PC-3 (cell line): ENCODE data around the gene BCAR3. TPM values are rescaled to one million over a fixed set of nuclear protein-coding genes. Genes with fewer than 3 reads are reported as not detected.

Experiments used
- ATAC-seq: fragments of 200-7000 bp; cut with Tn5 transposase; 2 replicates; pipeline ENCODE4 v1.9.1; 2020; ENCODE audit warnings: mild to moderate bottlenecking, moderate library complexity
- BruUV-seq: library from RNA; stranded (reverse); fragments of 400-500 nt; replicated peaks from 2 replicates; lab custom pipeline; 2021; lab: Mats Ljungman, UMichigan
- CTCF ChIA-PET: fragments of 300-600 bp; sonication (Branson Sonifier 250); formaldehyde crosslinking; loops from one replicate; lab custom pipeline; 2022; ENCODE audit warnings: antibody characterized with exemption; lab: Charles Lee
- POLR2A ChIA-PET: fragments of 300-600 bp; sonication (Branson Sonifier 250); formaldehyde crosslinking; loops from one replicate; lab custom pipeline; 2022; ENCODE audit warnings: antibody characterized with exemption; ENCODE audit not compliant: unreplicated experiment; lab: Charles Lee
- DNase-seq: peaks from one replicate; pipeline ENCODE4 v3.0.0-alpha.2; 2015
- H2AFZ ChIP-seq: fragments of 300-600 bp; sonication (generic); 2 replicates; pipeline ENCODE4 v1.6.0; 2016; ENCODE audit warnings: antibody characterized with exemption, low read length
- H3F3A ChIP-seq: fragments of 300-600 bp; sonication (generic); one replicate; pipeline ENCODE4 v1.6.0; 2017; ENCODE audit warnings: antibody characterized with exemption, low read length, control low read depth, mild to moderate bottlenecking; ENCODE audit not compliant: unreplicated experiment
- H3K27ac ChIP-seq: fragments of 300-600 bp; sonication (generic); 2 replicates; pipeline ENCODE4 v1.5.1; 2016; ENCODE audit warnings: mild to moderate bottlenecking, low read length
- H3K27me3 ChIP-seq: fragments of 300-600 bp; sonication (generic); 2 replicates; pipeline ENCODE4 v1.6.1; 2016; ENCODE audit warnings: low read length, mixed read lengths
- H3K36me3 ChIP-seq: fragments of 300-600 bp; sonication (generic); 2 replicates; pipeline ENCODE4 v1.6.1; 2016; ENCODE audit warnings: low read depth, mixed run types, low read length, mixed read lengths
- H3K4me1 ChIP-seq: fragments of 300-600 bp; sonication (generic); 2 replicates; pipeline ENCODE4 v1.5.1; 2016; ENCODE audit warnings: low read length; ENCODE audit not compliant: insufficient read depth
- H3K4me2 ChIP-seq: fragments of 300-600 bp; sonication (generic); 2 replicates; pipeline ENCODE4 v1.6.0; 2016; ENCODE audit warnings: low read length
- H3K4me3 ChIP-seq: fragments of 300-600 bp; sonication (generic); 2 replicates; pipeline ENCODE4 v1.5.1; 2016; ENCODE audit warnings: mild to moderate bottlenecking, low read length, mixed read lengths
- H3K79me2 ChIP-seq: fragments of 300-600 bp; sonication (generic); 2 replicates; pipeline ENCODE4 v1.6.1; 2017; ENCODE audit warnings: low read length, mixed read lengths
- H3K9ac ChIP-seq: fragments of 300-600 bp; sonication (generic); 2 replicates; pipeline ENCODE4 v1.6.0; 2016; ENCODE audit warnings: mild to moderate bottlenecking, low read length
- H3K9me2 ChIP-seq: fragments of 300-600 bp; sonication (generic); replicated peaks from 2 replicates; pipeline ENCODE4 v1.6.1; 2016; ENCODE audit warnings: mixed run types, low read length, mixed read lengths
- H3K9me3 ChIP-seq: fragments of 300-600 bp; sonication (generic); 2 replicates; pipeline ENCODE4 v1.6.1; 2016; ENCODE audit warnings: low read length, mixed read lengths
- H4K20me1 ChIP-seq: fragments of 300-600 bp; sonication (generic); 2 replicates; pipeline ENCODE4 v1.6.1; 2016; ENCODE audit warnings: low read length, mixed read lengths
- EZH2 ChIP-seq: fragments of 300-600 bp; sonication (generic); IDR thresholded peaks from one replicate; pipeline ENCODE4 v1.6.1; 2017; ENCODE audit warnings: antibody characterized with exemption, mild to moderate bottlenecking, low read length; ENCODE audit not compliant: unreplicated experiment
- EZH2phosphoT487 ChIP-seq: fragments of 300-600 bp; sonication (generic); IDR thresholded peaks from 2 replicates; pipeline ENCODE4 v1.6.1; 2018; ENCODE audit warnings: mild to moderate bottlenecking, antibody characterized with exemption, low read length, borderline replicate concordance
- intact Hi-C: fragments of 100-400 bp; cut with micrococcal nuclease; formaldehyde crosslinking; loops from 2 replicates; pipeline ENCODE4 v1.9.0; 2023
- total RNA-seq: library from RNA; depleted of rRNA; stranded (reverse); fragments of >200 nt; gene quantifications from 2 replicates; pipeline ENCODE4 v1.2.3, GENCODE V29; 2014
- TF ChIP-seq, protein P1 (sequence below): fragments of 300-600 bp; sonication (generic); conservative IDR thresholded peaks from 2 replicates; pipeline ENCODE4 v1.5.1; 2017; ENCODE audit warnings: antibody characterized with exemption, low read depth, mild to moderate bottlenecking, low read length

Gene BCAR3
- total RNA-seq, 1 experiment from 2014 or later: 171 TPM

DNA sequence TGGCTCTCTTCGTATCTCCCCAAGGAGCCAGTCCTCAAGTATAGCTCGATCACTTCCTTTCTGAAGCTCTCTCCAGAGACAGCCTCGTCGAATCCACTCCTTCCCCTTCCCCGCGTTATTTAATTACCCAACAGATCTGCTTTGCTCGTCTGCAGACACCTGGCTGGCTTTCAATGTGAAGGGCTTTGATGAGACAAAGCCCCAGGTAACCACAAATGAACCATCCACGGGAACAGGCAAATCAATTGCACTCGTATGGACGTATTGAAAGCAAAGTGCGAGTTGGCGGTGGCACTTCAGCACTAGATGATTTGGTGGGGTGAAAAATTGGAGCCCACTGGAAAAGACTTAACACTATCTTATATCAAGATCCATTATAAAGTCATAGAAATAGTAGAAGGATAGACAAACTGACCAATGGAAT, 364 bp upstream of the BCAR3 start:
- TSS peak; percentile 60 for BruUV-seq
- Histone ChIP-seq H3K27me3 (no peaks in the 10 kb centered on the region), H3K79me2 (peaks cover 99% of the 10 kb centered on the region), H4K20me1 (peaks cover 27% of the 10 kb centered on the region), H3K9me2 (no peaks in the 10 kb centered on the region), H3K4me1 (peaks cover 78% of the 10 kb centered on the region), H3K4me3 (peak overlapping the region; percentile 95), H3K4me2 (peak overlapping the region; percentile 94), H3F3A (peaks cover 17% of the 10 kb centered on the region), H3K36me3 (peaks cover 39% of the 10 kb centered on the region), H2AFZ (no peak overlapping the region), H3K27ac (peak overlapping the region; percentile 99), H3K9me3 (no peaks in the 10 kb centered on the region), H3K9ac (peak overlapping the region; percentile 100)
- TF ChIP-seq EZH2phosphoT487 (no peak), EZH2 (no peak)
- TF ChIP-seq, protein P1, sequence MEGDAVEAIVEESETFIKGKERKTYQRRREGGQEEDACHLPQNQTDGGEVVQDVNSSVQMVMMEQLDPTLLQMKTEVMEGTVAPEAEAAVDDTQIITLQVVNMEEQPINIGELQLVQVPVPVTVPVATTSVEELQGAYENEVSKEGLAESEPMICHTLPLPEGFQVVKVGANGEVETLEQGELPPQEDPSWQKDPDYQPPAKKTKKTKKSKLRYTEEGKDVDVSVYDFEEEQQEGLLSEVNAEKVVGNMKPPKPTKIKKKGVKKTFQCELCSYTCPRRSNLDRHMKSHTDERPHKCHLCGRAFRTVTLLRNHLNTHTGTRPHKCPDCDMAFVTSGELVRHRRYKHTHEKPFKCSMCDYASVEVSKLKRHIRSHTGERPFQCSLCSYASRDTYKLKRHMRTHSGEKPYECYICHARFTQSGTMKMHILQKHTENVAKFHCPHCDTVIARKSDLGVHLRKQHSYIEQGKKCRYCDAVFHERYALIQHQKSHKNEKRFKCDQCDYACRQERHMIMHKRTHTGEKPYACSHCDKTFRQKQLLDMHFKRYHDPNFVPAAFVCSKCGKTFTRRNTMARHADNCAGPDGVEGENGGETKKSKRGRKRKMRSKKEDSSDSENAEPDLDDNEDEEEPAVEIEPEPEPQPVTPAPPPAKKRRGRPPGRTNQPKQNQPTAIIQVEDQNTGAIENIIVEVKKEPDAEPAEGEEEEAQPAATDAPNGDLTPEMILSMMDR: no peak
- POLR2A ChIA-PET: interaction anchor here (0.5 to 2.5 kb wide), 6 partner anchors 11 to 603 kb away, joined by 3 to 27 read pairs (median 4); no protein-coding TSS in a partner anchor
- intact Hi-C loops: loop anchor here (1.0 to 2.0 kb wide), 3 partner anchors 10 to 163 kb away; no protein-coding TSS in a partner anchor
- ATAC-seq: no peak
- DNase-seq: no peak
- CTCF ChIA-PET: interaction anchor here (0.5 to 1.2 kb wide), 2 partner anchors 68 to 131 kb away, joined by 4 read pairs; no protein-coding TSS in a partner anchor

DNA sequence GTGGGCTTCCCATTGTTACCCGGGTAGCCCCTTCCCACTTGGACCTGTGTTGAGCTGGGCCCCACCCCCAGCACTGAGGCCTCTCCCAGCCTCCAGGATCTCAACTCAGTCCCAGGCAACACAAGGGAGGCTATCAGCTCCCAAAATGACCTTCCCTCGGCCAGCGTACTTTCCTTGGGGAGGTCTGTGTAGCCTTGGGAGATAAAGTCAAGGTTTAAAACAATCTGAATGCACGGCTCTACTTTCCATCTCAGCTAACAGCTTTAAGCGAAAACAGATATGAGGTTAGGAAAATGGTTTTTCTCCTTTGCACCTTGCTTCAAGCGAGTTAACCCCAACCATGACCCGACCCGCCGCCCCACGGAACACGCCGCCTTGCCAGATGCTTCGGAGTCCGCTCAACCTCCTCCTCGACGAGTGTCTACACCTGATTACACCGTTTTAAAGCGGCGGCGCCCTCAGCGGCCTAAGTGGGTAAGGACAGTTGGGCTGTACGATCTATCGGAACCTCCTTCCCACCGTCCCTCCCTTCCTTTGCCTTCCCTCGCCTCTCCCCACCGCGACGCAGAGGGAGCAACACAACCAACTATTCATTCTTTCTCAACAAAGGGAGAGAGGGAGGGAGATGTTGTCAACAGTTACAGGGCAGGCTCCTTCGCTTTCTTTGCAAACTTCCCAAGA, 1.1 kb downstream of the BCAR3 start:
- Histone ChIP-seq H3K4me2 (peak overlapping the region; percentile 94), H3K9ac (peak overlapping the region; percentile 100), H3K36me3 (peaks cover 49% of the 10 kb centered on the region), H3K4me3 (peak overlapping the region; percentile 95), H2AFZ (no peak overlapping the region), H3K27me3 (no peaks in the 10 kb centered on the region), H3F3A (peaks cover 17% of the 10 kb centered on the region), H3K9me2 (no peaks in the 10 kb centered on the region), H3K4me1 (peaks cover 78% of the 10 kb centered on the region), H4K20me1 (peaks cover 39% of the 10 kb centered on the region), H3K79me2 (peaks cover 100% of the 10 kb centered on the region), H3K9me3 (no peaks in the 10 kb centered on the region), H3K27ac (peak overlapping the region; percentile 99)
- CTCF ChIA-PET: no interaction called here
- DNase-seq (peak; percentile 82), ATAC-seq (peak; percentile 34)
- intact Hi-C loops: loop anchor here (1.0 to 2.0 kb wide), 3 partner anchors 21 to 164 kb away; no protein-coding TSS in a partner anchor
- TSS peak; percentile 52 for BruUV-seq
- no peak for TF ChIP-seq EZH2
- TF ChIP-seq, protein P1: peak; percentile 61
- no peak for TF ChIP-seq EZH2phosphoT487
- POLR2A ChIA-PET: interaction anchor here (0.5 to 2.5 kb wide), 4 partner anchors 9 to 70 kb away, joined by 3 to 27 read pairs (median 5); no protein-coding TSS in a partner anchor

DNA sequence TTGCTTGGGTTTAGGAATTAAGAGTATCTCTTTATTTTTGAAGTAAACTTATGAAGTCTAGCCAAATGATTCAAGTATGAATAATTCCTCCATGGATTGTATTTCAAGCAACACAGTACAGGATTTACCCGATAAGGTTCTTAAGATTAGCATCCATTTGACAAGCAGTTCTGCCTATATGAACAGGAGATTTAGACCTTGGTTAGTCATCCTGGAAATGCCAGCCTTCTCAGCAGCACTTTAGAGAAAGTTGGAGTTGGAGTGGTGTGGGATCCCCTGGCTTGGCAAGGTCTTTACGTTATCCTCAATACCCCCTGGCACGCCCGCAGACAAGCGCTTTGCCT, 1.6 kb downstream of the BCAR3 start:
- peak overlapping the region; percentile 95 for H3K4me3 ChIP-seq
- H2AFZ ChIP-seq: no peak overlapping the region
- intact Hi-C loops: loop anchor here (1.0 to 2.0 kb wide), 3 partner anchors 21 to 165 kb away; no protein-coding TSS in a partner anchor
- H3K36me3 ChIP-seq: peaks cover 54% of the 10 kb centered on the region
- no peaks in the 10 kb centered on the region for H3K9me3 ChIP-seq
- H3K27ac ChIP-seq: peak overlapping the region; percentile 99
- peak overlapping the region; percentile 94 for H3K4me2 ChIP-seq
- H3K4me1 ChIP-seq: peaks cover 78% of the 10 kb centered on the region
- H3K79me2 ChIP-seq: peaks cover 100% of the 10 kb centered on the region
- CTCF ChIA-PET: no interaction called here
- H3K9me2 ChIP-seq: no peaks in the 10 kb centered on the region
- TF ChIP-seq, protein P1: no peak
- no peak for TF ChIP-seq EZH2
- TF ChIP-seq EZH2phosphoT487: no peak
- peak; percentile 76 for DNase-seq
- peaks cover 17% of the 10 kb centered on the region for H3F3A ChIP-seq
- H4K20me1 ChIP-seq: peaks cover 45% of the 10 kb centered on the region
- H3K9ac ChIP-seq: peak overlapping the region; percentile 100
- POLR2A ChIA-PET: interaction anchor here (0.6 to 2.5 kb wide), 3 partner anchors 9 to 22 kb away, joined by 3 to 27 read pairs (median 5); no protein-coding TSS in a partner anchor
- BruUV-seq: no TSS peak
- H3K27me3 ChIP-seq: no peaks in the 10 kb centered on the region
- peak; percentile 18; the same call in 1 of the 2 replicates for ATAC-seq
